ENCODE results near the gene KIFC3. TPM values are rescaled to one million over a fixed set of nuclear protein-coding genes. Genes with fewer than 3 reads are reported as not detected.

Gene KIFC3
- total and polyA plus RNA-seq, 2 of the 13 experiments (the other 11 are each of a cell fraction or from before 2014, with no cell fraction given): 42.1 to 45.3 TPM

DNA sequence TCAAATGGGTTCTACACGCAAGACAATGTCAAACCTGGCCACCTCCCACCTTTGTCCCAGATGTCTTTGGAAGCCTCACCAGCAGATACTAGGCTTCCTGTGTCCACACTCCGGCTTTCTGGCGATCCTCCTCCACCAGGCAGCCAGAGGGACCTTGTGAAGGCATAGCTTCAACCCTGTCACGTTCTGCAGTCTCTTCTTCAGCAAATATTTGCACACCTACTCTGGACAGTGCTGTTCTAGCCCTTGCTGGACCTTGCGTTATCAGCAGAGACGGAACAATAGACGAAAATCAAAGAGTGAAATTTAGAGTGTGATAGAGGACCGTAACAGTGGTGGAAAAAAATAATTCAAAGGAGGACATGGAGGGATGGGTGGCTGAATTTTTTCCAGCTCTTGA lies 38.5 kb upstream of the KIFC3 start (continued):
- TF ChIP-seq ZNF615 (CRISPR knock-in tag; IDR thresholded peaks at IDR 0.05; ENCODE audit: borderline replicate concordance): no peak
- peak; percentile 66; the same call in 1 of the 2 replicates for TF ChIP-seq JUNB (CRISPR knock-in tag; IDR thresholded peaks at IDR 0.05; ENCODE audit: borderline replicate concordance)
- TF ChIP-seq FOXK2 (IDR thresholded peaks at IDR 0.05): no peak
- no peak for TF ChIP-seq ASH2L (IDR thresholded peaks at IDR 0.05; ENCODE audit: insufficient read length, low read depth, low read length)
- TF ChIP-seq MXI1 (IDR thresholded peaks at IDR 0.05; ENCODE audit: borderline replicate concordance, low read depth, low read length): no peak
- no peak for TF ChIP-seq ZNF775 (CRISPR knock-in tag; IDR thresholded peaks at IDR 0.05; ENCODE audit: borderline replicate concordance)
- TF ChIP-seq RNF219 (CRISPR knock-in tag; IDR thresholded peaks at IDR 0.05): no peak
- TF ChIP-seq WIZ (CRISPR knock-in tag; IDR thresholded peaks at IDR 0.05): no peak
- peak; percentile 88; the same call in 1 of the 2 replicates for TF ChIP-seq HMG20A (CRISPR knock-in tag; IDR thresholded peaks at IDR 0.05; ENCODE audit: borderline replicate concordance)
- no peak for TF ChIP-seq SP1 (IDR thresholded peaks at IDR 0.05)
- TF ChIP-seq SP1 (CRISPR knock-in tag; IDR thresholded peaks at IDR 0.05): 0 out of 2 replicates have a peak, but pooled peaks have one; percentile 18
- TF ChIP-seq KLF12 (CRISPR knock-in tag; IDR thresholded peaks at IDR 0.05; ENCODE audit: borderline replicate concordance): no peak
- peak; percentile 70 for TF ChIP-seq HHEX (CRISPR knock-in tag; IDR thresholded peaks at IDR 0.05)
- no peak for TF ChIP-seq ZSCAN22 (CRISPR knock-in tag; IDR thresholded peaks at IDR 0.05)
- TF ChIP-seq ZNF629 (CRISPR knock-in tag; conservative IDR thresholded peaks at IDR 0.05): peak; percentile 48; the same call in 1 of the 2 replicates
- TF ChIP-seq CREM (IDR thresholded peaks at IDR 0.05): peak; percentile 62; the same call in 1 of the 2 replicates
- no peak for TF ChIP-seq CREM (CRISPR knock-in tag; IDR thresholded peaks at IDR 0.05)
- TF ChIP-seq ZNF549 (CRISPR knock-in tag; IDR thresholded peaks at IDR 0.05): no peak
- peak; percentile 41; the same call in 1 of the 2 replicates for TF ChIP-seq ZBTB33 (CRISPR knock-in tag; IDR thresholded peaks at IDR 0.05)
- TF ChIP-seq ZNF205 (CRISPR knock-in tag; IDR thresholded peaks at IDR 0.05): 0 out of 2 replicates have a peak, but pooled peaks have one; percentile 24
- TF ChIP-seq, protein P1, sequence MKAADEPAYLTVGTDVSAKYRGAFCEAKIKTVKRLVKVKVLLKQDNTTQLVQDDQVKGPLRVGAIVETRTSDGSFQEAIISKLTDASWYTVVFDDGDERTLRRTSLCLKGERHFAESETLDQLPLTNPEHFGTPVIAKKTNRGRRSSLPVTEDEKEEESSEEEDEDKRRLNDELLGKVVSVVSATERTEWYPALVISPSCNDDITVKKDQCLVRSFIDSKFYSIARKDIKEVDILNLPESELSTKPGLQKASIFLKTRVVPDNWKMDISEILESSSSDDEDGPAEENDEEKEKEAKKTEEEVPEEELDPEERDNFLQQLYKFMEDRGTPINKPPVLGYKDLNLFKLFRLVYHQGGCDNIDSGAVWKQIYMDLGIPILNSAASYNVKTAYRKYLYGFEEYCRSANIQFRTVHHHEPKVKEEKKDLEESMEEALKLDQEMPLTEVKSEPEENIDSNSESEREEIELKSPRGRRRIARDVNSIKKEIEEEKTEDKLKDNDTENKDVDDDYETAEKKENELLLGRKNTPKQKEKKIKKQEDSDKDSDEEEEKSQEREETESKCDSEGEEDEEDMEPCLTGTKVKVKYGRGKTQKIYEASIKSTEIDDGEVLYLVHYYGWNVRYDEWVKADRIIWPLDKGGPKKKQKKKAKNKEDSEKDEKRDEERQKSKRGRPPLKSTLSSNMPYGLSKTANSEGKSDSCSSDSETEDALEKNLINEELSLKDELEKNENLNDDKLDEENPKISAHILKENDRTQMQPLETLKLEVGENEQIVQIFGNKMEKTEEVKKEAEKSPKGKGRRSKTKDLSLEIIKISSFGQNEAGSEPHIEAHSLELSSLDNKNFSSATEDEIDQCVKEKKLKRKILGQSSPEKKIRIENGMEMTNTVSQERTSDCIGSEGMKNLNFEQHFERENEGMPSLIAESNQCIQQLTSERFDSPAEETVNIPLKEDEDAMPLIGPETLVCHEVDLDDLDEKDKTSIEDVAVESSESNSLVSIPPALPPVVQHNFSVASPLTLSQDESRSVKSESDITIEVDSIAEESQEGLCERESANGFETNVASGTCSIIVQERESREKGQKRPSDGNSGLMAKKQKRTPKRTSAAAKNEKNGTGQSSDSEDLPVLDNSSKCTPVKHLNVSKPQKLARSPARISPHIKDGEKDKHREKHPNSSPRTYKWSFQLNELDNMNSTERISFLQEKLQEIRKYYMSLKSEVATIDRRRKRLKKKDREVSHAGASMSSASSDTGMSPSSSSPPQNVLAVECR (CRISPR knock-in tag; IDR thresholded peaks at IDR 0.05; ENCODE audit: borderline replicate concordance): peak; percentile 74; the same call in 1 of the 2 replicates
- TF ChIP-seq U2AF1 (optimal IDR thresholded peaks at IDR 0.05; ENCODE audit: low read depth, low read length): no peak
- TF ChIP-seq NFIC (IDR thresholded peaks at IDR 0.05; ENCODE audit: low read length): 0 out of 2 replicates have a peak, but pooled peaks have one; percentile 46
- 0 out of 2 replicates have a peak, but pooled peaks have one; percentile 16 for TF ChIP-seq ZSCAN9 (CRISPR knock-in tag; IDR thresholded peaks at IDR 0.05; ENCODE audit: borderline replicate concordance)
- TF ChIP-seq MTA1 (CRISPR knock-in tag; IDR thresholded peaks at IDR 0.05; ENCODE audit: borderline replicate concordance): peak; percentile 87

All from HepG2 (cell line).